Breast epithelium (tissue), 3 donors: ENCODE measurements around the gene UBL7.

Experiments used
- CTCF ChIP-seq, 3 donors: fragments of 450-650 bp; IDR thresholded peaks; one replicate each; pipeline ENCODE4 v1.5.1; 2016 to 2017; ENCODE audit warnings: antibody characterized with exemption in 3 of 3, mild to moderate bottlenecking in 3 of 3, moderate library complexity in 3 of 3
- POLR2A ChIP-seq: fragments of 450-650 bp; IDR thresholded peaks from one replicate; pipeline ENCODE4 v1.6.1; 2016; ENCODE audit warnings: antibody characterized with exemption, mild to moderate bottlenecking, moderate library complexity
- POLR2AphosphoS5 ChIP-seq, 3 donors: sonication (generic); formaldehyde crosslinking; IDR thresholded peaks; one replicate each; pipeline ENCODE4 v1.6.1; 2017; ENCODE audit warnings: antibody characterized with exemption in 3 of 3

GRCh38 chr15:74441248-74441941, 19.6 kb downstream of the UBL7 start:
- TF ChIP-seq CTCF (IDR thresholded peaks at IDR 0.05) (no peak), POLR2A (no peak), POLR2AphosphoS5 (IDR thresholded peaks at IDR 0.05) (no peak)
